SK-N-SH (cell line): Measurements from ENCODE around the gene RNF187. TPM values are rescaled to one million over a fixed set of nuclear protein-coding genes. Genes with fewer than 3 reads are reported as not detected.

ENCODE experiments used
- CTCF ChIA-PET: fragments of 300-600, 350-600 bp; formaldehyde crosslinking; extraction: SDS; loops from one replicate; lab custom pipeline; 2021; lab: Yijun Ruan, JAX
- POLR2A ChIA-PET: fragments of 350-600 bp; sonication (Branson Sonifier 250); formaldehyde crosslinking; extraction: SDS; loops from one replicate; lab custom pipeline; 2020; ENCODE audit warnings: antibody characterized with exemption, inconsistent platforms; lab: Yijun Ruan, JAX
- DNase-seq: peaks from one replicate; pipeline ENCODE4 v3.0.0; 2012
- H2AFZ ChIP-seq: fragments of 200-600 bp; sonication (generic); 2 replicates; pipeline ENCODE4 v1.8.1; 2016; ENCODE audit warnings: antibody characterized with exemption, mild to moderate bottlenecking, low read depth
- H3F3A ChIP-seq: fragments of 200-600 bp; sonication (generic); replicated peaks from 2 replicates; pipeline ENCODE3; 2016; ENCODE audit warnings: antibody characterized with exemption, mild to moderate bottlenecking; ENCODE audit not compliant: insufficient read depth
- H3K27ac ChIP-seq, 2 experiments: fragments of 200-500 bp in 1 of 2; fragments of 200-600 bp in 1 of 2; sonication (Bioruptor generic) in 1 of 2; sonication (generic), shearing (Covaris generic) in 1 of 2; 2 replicates each; pipeline versions ENCODE4 v1.5.1 to v1.6.1; 2014 to 2016; ENCODE audit warnings: low read depth in 2 of 2, inconsistent platforms in 1 of 2, low read length in 1 of 2, mild to moderate bottlenecking in 1 of 2, mixed read lengths in 1 of 2
- H3K27me3 ChIP-seq: fragments of 200-600 bp; sonication (generic), shearing (Covaris generic); 2 replicates; pipeline ENCODE4 v1.6.1; 2016; ENCODE audit warnings: mixed run types; ENCODE audit not compliant: insufficient read depth
- H3K36me3 ChIP-seq, 2 experiments: fragments of 200-500 bp in 1 of 2; fragments of 200-600 bp in 1 of 2; sonication (Bioruptor generic) in 1 of 2; sonication (generic) in 1 of 2; replicated peaks in 1 of 2; 2 replicates each; pipeline versions ENCODE3 to v1.5.1; 2014 to 2016; ENCODE audit warnings: low read length in 1 of 2, mild to moderate bottlenecking in 1 of 2; ENCODE audit not compliant: insufficient read depth in 2 of 2, control insufficient read depth in 1 of 2
- H3K4me1 ChIP-seq, 2 experiments: fragments of 200-500 bp in 1 of 2; fragments of 200-600 bp in 1 of 2; sonication (Bioruptor generic) in 1 of 2; sonication (generic), shearing (Covaris generic) in 1 of 2; 2 replicates each; pipeline versions ENCODE4 v1.5.1 to v1.6.1; 2014 to 2016; ENCODE audit warnings: low read depth in 1 of 2, low read length in 1 of 2, mixed run types in 1 of 2; ENCODE audit not compliant: insufficient read depth in 2 of 2, control insufficient read depth in 1 of 2
- H3K4me2 ChIP-seq: fragments of 200-600 bp; sonication (generic), shearing (Covaris generic); 2 replicates; pipeline ENCODE4 v1.6.1; 2017; ENCODE audit warnings: mixed run types
- H3K4me3 ChIP-seq, 2 experiments: fragments of 200-500 bp in 1 of 2; fragments of 200-600 bp in 1 of 2; sonication (Bioruptor generic) in 1 of 2; sonication (generic), shearing (Covaris generic) in 1 of 2; 2 replicates each; pipeline versions ENCODE4 v1.5.1 to v1.8.1; 2014 to 2016; ENCODE audit warnings: low read depth in 2 of 2, inconsistent platforms in 1 of 2, low read length in 1 of 2, mild to moderate bottlenecking in 1 of 2, mixed read lengths in 1 of 2, moderate library complexity in 1 of 2
- H3K79me2 ChIP-seq: fragments of 200-600 bp; sonication (generic); 2 replicates; pipeline ENCODE4 v1.8.1; 2017; ENCODE audit warnings: mild to moderate bottlenecking; ENCODE audit not compliant: insufficient read depth
- H3K9ac ChIP-seq: fragments of 200-600 bp; sonication (generic); 2 replicates; pipeline ENCODE4 v1.6.1; 2017; ENCODE audit warnings: mixed run types
- H3K9me2 ChIP-seq: fragments of 200-600 bp; sonication (generic); 2 replicates; pipeline ENCODE4 v1.6.1; 2017; ENCODE audit warnings: mixed run types
- H3K9me3 ChIP-seq: fragments of 200-600 bp; sonication (generic); 2 replicates; pipeline ENCODE4 v1.6.1; 2017; ENCODE audit warnings: mixed run types, mild to moderate bottlenecking, moderate library complexity
- H4K20me1 ChIP-seq: fragments of 200-600 bp; sonication (generic); 2 replicates; pipeline ENCODE4 v1.6.1; 2017; ENCODE audit warnings: mild to moderate bottlenecking, mixed run types; ENCODE audit not compliant: insufficient read depth
- CHD2 ChIP-seq: fragments of 150-350 bp; IDR thresholded peaks from 2 replicates; pipeline ENCODE4 v1.6.1; 2018; ENCODE audit warnings: low read length; ENCODE audit not compliant: partially characterized antibody
- CTCF ChIP-seq: fragments of 200-600 bp; sonication (generic); IDR thresholded peaks from 2 replicates; pipeline ENCODE4 v1.6.1; 2017; ENCODE audit warnings: antibody characterized with exemption, mild to moderate bottlenecking, moderate library complexity
- ELF1 ChIP-seq: IDR thresholded peaks from 2 replicates; pipeline ENCODE4 v1.4.0; 2012
- EZH2phosphoT487 ChIP-seq: fragments of 200-600 bp; sonication (generic); IDR thresholded peaks from 2 replicates; pipeline ENCODE4 v1.6.1; 2017; ENCODE audit warnings: low read depth, mixed run types, mild to moderate bottlenecking, antibody characterized with exemption, moderate library complexity, borderline replicate concordance
- FOSL2 ChIP-seq: IDR thresholded peaks from 2 replicates; pipeline ENCODE4 v1.4.0; 2012; ENCODE audit warnings: low read depth, mild to moderate bottlenecking, moderate library complexity, borderline replicate concordance
- FOXJ3 ChIP-seq: sonication (generic); formaldehyde crosslinking; IDR thresholded peaks from 2 replicates; pipeline ENCODE4 v1.5.1; 2020; ENCODE audit warnings: mild to moderate bottlenecking, missing genetic modification reagents
- MEF2A ChIP-seq: IDR thresholded peaks from 2 replicates; pipeline ENCODE4 v1.4.0; 2012; ENCODE audit warnings: low read depth, borderline replicate concordance
- MXI1 ChIP-seq: IDR thresholded peaks from 2 replicates; pipeline ENCODE4 v1.6.1; 2012; ENCODE audit warnings: mild to moderate bottlenecking, low read depth, low read length, improper control_type of control experiment
- POLR2AphosphoS5 ChIP-seq: IDR thresholded peaks from 2 replicates; pipeline ENCODE4 v1.6.1; 2012; ENCODE audit warnings: low read depth, low read length
- RCOR1 ChIP-seq: fragments of 150-350 bp; IDR thresholded peaks from 2 replicates; pipeline ENCODE4 v1.6.1; 2017; ENCODE audit warnings: antibody characterized with exemption, low read length
- RXRA ChIP-seq: IDR thresholded peaks from 2 replicates; pipeline ENCODE4 v1.4.0; 2012; ENCODE audit warnings: low read depth, mild to moderate bottlenecking, borderline replicate concordance
- SIN3A ChIP-seq: IDR thresholded peaks from 2 replicates; pipeline ENCODE4 v1.6.1; 2012; ENCODE audit warnings: low read depth, mild to moderate bottlenecking, low read length, moderate library complexity, borderline replicate concordance
- SMC3 ChIP-seq: IDR thresholded peaks from 2 replicates; pipeline ENCODE4 v1.6.1; 2012; ENCODE audit warnings: low read depth, low read length, improper control_type of control experiment
- USF2 ChIP-seq: fragments of 150-350 bp; IDR thresholded peaks from 2 replicates; pipeline ENCODE4 v1.6.1; 2017; ENCODE audit warnings: antibody characterized with exemption, low read length, low read depth, borderline replicate concordance
- WGBS: methylation state at CpG from one replicate; pipeline ENCODE4 v1.1.6; 2017; ENCODE audit warnings: low lambda C conversion rate; 5-methylcytosine and 5-hydroxymethylcytosine counted together
- polyA plus RNA-seq, 3 experiments: library from polyadenylated mRNA; depleted of rRNA; stranded (reverse); fragments of >200 nt; gene quantifications; 2 replicates each; pipeline ENCODE4 v1.2.3, GENCODE V29; 2012
- TF ChIP-seq, protein P1 (sequence below): IDR thresholded peaks from 2 replicates; pipeline ENCODE4 v1.4.0; 2012; ENCODE audit warnings: low read depth, borderline replicate concordance

Gene RNF187
- polyA plus RNA-seq, 1 of the 3 experiments (the other 2 are of a cell fraction): 71.1 TPM

DNA sequence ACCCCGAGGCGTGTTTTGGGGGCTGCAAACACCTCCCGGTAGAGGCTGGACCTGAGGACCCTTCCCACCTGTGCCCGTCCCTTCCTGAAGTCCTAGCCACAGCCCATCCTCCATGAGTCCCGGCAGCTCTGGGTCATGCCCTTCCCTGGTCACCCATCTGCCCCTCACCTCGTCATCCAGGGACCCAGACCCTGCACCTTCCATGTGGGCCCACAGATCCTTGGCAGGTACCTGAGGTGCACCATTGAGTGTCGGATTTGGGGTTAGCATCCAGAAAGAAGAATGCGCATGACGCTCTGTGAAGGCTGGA is 6.8 kb downstream of the RNF187 start:
- Histone ChIP-seq H3K27me3 (no peaks in the 10 kb centered on the region), H2AFZ (no peak overlapping the region), H4K20me1 (no peaks in the 10 kb centered on the region), H3K9ac (no peak overlapping the region), H3K79me2 (peaks cover 21% of the 10 kb centered on the region; the same call in 1 of the 2 replicates), H3K36me3 (peaks cover 23 to 40% of the 10 kb centered on the region in 2 experiments), H3K4me2 (no peak overlapping the region), H3K9me3 (no peaks in the 10 kb centered on the region), H3K27ac (no peak overlapping the region), H3K9me2 (no peaks in the 10 kb centered on the region), H3F3A (no peaks in the 10 kb centered on the region), H3K4me3 (no peak overlapping the region), H3K4me1 (no peaks in the 10 kb centered on the region; a peak in 1 of 4 replicates)
- ChIA-PET CTCF (no interaction called here), POLR2A (no interaction called here)
- no peak for DNase-seq
- 85% methylated on average over 8 of the region's 9 CpGs for WGBS
- TF ChIP-seq RXRA: no peak
- TF ChIP-seq USF2: no peak
- TF ChIP-seq ELF1: no peak
- TF ChIP-seq POLR2AphosphoS5: no peak
- TF ChIP-seq FOXJ3 (CRISPR knock-in tag): no peak
- TF ChIP-seq, protein P1, sequence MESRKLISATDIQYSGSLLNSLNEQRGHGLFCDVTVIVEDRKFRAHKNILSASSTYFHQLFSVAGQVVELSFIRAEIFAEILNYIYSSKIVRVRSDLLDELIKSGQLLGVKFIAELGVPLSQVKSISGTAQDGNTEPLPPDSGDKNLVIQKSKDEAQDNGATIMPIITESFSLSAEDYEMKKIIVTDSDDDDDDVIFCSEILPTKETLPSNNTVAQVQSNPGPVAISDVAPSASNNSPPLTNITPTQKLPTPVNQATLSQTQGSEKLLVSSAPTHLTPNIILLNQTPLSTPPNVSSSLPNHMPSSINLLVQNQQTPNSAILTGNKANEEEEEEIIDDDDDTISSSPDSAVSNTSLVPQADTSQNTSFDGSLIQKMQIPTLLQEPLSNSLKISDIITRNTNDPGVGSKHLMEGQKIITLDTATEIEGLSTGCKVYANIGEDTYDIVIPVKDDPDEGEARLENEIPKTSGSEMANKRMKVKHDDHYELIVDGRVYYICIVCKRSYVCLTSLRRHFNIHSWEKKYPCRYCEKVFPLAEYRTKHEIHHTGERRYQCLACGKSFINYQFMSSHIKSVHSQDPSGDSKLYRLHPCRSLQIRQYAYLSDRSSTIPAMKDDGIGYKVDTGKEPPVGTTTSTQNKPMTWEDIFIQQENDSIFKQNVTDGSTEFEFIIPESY: no peak
- no peak for TF ChIP-seq FOSL2
- TF ChIP-seq SIN3A: no peak
- TF ChIP-seq EZH2phosphoT487: no peak
- no peak for TF ChIP-seq SMC3
- no peak for TF ChIP-seq CHD2
- TF ChIP-seq MXI1: no peak
- TF ChIP-seq MEF2A: no peak
- no peak for TF ChIP-seq RCOR1
- no peak for TF ChIP-seq CTCF
